Measurements from ENCODE around the gene LRG1.
"Not testable (repeated sequence)": the region's sequence is repeated elsewhere in the genome, so short reads cannot be mapped to it uniquely, and the experiment has no call there.

Gene LRG1

DNA sequence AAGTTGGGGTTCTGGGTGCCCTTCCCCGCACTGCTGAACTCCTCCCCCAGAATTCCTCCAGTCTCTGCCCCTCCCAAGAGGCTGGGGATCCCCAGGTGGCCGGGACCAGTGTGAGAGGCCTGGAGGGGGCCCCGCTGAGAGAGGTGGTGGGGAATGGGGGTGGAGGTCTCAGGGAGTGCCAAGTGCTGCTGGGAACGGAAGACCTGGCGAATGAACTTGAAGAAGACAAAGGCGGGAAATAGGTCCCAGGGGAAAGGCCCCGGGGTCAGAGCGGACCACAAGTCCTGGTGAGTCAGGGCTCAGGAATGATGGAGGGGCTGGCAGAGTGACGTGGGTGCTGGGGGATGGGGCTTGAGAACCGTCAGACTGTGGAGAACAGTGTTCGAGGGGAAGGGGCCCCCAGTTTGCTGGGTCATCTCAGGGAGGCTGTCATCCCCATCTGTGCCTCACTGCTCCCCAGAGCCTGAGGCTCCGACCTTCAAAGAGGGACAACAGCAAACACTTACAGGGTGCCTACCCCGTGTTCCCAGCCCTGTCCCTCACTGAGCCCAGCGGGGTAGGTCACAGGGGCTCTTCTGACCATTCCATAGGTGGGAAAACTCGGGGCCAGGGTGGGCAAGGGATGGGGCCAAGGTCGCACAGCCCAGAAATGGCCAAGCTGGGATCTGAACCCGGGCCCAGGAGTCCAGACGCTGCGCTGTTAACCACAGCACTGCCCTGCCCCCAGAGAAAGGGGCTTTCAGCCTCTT lies 35.6 kb upstream of the LRG1 start:
- DNase-seq, result no peak

DNA sequence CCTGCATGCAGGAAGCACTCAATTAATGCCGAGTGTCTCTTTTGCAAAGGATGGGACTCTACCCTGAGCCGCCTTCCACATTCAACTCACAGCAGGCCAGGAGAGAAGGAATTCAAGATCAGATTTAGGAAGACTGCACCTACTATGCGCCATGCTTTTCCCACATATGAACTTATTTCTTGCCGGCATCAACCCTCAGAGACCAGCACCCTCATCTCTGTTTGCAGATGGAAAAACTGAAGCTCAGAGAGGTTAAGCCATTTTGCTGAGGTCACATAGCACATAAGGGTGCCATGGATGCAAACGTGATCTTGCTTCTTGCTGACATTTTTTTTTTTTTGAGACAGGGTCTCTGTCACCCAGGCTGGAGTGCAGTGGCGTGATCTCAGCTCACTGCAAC lies 33.8 kb upstream of the LRG1 start:
- no peak for DNase-seq

DNA sequence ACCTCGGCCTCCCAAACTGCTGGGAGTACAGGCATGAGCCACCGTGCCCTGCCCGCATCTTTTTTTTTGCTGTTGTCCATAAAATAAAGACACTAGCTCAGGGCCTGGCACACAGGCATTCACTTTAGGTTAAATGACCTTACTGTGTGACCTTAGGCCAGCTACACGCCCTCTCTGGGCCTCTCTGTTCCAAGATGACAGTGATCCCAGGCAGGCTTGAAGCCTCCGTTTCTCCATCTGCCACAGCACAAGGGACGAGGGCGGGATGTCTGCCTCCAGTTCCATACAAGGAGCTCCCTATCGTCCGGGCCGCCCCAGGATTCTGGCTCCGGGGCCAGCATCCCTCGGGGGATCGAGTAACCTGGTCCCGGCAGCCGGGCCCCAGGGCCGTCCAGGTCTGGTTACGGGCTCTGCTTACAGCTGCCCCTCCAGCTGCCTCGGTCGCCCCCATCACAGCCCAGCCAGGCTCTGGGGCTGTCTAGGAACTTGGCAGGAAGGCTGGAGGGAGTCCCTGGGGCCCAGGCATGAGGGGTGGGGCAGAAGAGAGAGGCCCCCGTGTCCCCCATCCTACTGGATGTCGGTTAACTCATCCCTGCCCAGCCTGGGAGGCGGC lies 31.6 kb upstream of the LRG1 start:
- no peak for DNase-seq

DNA sequence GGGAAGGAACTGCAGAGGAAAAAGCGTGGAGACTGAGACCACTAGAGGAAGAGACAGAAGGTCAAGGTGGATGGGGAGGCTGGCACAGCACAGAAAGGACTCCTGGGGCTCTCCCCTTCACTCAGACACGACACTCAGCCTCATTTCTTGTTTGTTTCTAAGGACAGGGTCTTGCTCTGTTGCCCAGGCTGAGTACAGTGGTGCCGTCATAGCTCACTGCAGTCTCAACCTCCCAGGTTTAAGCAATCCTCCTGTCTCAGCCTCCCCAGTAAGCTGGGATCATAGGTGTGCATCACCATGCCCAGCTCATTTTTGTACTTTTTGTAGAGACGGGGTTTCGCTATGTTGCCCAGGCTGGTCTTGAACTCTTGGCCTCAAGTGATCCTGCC lies 31.1 kb upstream of the LRG1 start:
- DNase-seq, result no peak

DNA sequence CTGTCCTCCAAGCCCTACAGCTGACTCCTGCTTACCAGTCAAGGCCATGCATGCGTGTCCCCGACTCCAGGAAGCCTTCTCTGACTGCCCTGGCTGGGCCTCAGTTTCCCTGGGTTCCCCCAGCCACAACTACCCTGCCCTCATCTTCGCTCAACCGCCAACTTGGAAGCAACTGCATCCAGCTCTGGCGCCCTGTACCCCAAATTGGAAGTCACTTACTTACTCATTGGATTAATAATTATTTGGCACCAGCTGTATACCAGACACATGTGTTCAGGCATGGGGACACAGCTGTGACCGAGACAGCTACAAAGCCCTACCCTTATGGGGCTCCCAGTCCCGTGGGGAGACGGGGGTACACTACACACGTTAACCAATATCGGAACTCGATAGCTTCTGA lies 30.6 kb upstream of the LRG1 start:
- no peak for DNase-seq

DNA sequence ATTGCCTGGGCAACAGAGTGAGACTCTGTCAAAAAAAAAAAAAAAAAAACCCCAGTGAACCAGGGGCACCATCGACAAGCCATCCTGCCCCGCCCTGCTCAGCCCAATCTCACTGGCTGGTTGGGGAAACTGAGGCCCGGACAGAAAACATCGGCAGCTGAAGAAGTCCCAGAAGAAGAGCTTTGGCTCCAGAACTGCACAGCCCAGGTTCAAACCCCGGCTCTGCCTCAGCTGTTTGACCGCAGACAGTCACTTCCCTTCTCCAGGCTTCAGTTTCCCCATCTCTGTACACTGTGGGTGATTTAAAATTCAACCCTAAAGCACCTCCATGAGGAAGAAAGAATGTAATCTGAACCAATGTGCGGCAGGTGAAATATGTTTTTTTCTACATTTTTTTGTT lies 29.1 kb upstream of the LRG1 start:
- DNase-seq, result no peak

DNA sequence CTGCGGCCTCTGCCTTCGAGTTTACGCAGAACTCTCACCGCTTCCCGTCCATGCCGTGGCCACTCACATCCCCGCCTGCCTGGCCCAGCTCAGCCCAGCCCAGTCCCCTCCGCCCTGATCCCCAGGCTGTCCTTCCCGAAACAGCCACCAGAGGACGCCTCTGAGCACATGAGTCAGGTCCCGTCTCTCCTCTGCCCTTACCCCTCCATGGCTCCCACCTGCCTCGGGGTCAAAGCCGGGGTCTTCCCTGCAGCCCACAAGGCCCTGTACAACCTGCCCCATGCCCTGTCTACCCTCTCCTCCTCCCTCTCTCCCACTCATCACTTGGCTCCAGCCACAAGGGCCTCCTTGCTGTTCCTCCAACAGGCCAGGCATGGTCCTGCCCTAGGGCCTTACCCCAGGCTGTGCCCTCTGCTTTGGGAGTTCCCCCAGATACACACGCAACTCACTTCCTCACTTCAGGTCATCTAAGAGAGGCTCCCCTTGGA lies 27.8 kb upstream of the LRG1 start:
- DNase-seq, result no peak

DNA sequence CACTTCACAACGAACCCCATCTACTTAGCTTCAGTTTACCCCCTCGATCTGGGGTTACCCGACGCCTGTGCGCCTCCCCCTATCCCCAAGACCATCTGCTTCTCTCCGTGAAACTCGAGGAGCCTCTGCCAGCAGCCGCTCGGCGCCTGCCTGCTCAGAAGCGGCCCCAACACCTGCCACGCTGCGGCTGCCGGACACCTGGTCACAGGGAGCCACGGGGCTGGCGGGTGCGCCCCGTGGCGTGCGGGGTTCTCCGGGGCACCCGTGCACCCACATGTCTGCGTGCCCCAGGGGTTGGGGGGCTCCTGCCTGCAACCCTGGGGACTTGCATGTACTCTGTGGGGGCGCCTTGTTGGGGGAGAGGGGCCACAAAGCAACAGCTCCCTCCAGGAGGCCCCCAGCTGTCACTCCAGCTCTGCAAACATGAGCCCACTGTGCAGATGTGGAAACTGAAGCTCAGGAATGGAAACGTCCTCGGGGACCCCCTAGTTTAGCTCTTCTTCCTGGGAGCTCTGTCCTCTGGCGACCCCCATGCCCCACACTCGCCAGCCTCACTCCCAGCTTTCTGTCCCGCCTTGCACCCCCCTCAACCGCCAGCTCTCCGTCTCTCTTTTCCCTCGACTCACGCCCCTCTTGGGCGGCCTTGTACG lies 26.7 kb upstream of the LRG1 start:
- no peak for DNase-seq

DNA sequence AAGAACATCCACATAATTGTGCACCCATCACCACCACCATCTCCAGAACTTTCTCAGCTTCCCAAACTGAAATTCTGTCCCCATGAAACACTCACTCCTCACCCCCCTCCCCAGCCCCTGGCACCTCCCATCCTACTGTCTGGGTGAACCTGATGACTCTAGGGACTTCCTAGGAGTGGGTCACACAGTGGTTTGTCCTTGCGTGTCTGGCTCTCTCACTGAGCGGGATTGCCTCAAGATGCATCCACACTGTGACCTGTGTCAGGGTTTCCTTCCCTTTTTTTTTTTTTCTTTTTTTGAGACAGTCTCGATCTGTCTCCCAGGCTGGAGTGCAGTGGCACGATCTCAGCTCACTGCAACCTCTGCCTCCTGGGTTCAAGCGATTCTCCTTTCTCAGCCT lies 23.7 kb upstream of the LRG1 start:
- DNase-seq, result not testable (repeated sequence)

DNA sequence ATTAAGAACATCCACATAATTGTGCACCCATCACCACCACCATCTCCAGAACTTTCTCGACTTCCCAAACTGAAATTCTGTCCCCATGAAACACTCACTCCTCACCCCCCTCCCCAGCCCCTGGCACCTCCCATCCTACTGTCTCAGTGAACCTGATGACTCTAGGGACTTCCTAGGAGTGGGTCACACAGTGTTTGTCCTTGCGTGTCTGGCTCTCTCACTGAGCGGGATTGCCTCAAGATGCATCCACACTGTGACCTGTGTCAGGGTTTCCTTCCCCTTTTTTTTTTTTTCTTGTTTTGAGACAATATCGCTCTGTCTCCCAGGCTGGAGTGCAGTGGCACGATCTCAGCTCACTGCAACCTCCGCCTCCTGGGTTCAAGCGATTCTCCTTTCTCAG lies 22.2 kb upstream of the LRG1 start:
- not testable (repeated sequence) for DNase-seq

DNA sequence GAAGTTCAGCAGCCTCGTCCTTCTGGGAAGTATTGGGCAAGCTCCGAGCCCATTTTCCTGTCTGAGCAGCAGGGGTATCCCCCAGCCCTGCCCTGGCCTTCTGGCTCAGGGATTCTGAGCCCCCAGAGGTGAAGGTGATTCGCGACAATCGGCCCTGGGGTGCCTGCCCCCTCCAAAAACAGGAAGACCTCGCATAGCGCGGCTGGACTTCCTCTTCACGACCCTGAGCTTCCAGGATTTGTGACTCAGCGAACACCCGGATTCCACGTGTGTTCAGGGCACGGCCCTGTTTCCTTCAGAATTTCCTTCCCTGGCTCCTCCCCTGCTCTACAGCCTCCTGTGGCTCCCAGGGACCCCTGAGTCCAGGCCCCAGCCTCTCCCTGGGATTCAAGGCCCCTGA lies 19.7 kb upstream of the LRG1 start, which contains the start of gene SEMA6B:
Gene SEMA6B (minus strand): TSS at position 116 of the 400 bp plus-strand sequence. CDS start 1,227 bp downstream, outside the sequence.
- DNase-seq, result no peak

DNA sequence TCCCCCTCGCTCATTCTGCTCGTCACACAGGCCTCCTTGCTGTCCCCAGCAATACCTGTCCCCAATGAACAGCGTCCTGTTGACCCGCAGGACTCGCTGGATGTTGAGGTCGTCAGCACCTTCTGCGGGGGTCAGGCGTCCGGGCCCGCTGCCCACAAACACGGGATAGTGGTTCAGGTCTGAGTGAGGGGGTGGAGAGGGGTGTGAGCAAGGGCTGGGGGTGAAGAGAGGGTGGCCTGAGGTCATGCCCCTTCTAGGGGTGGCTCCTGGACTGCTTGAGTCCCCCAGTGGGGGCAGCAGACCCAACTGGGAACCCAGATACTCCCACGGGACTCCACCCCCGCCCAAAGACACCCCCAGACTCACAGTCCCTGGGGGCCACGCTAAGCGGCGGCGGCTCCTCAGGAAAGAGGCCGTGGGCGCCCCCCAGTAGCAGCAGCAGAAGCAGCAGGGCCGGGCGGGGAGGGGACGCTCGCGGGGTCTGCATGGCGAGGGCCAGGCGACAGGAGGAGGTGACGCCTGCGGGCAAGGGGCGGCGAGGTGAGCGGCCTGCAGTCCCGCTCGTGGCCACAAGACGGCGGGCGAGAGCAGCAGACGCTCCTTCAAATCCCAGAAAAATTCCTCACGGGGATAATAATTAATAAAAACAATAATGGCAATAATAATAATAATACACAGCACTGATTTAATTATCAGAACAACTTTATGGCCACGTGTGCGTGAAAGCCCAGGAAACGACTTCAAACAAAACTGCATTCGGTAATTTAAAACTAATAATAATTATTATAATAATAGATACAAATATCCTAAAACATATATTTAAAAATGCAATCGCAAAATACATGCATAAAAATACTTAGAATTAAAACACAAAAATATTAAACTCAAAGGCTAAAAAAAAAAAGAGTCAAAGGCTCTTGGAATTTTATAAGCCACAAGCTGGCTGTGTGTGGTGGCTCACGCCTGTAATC lies 18.4 kb upstream of the LRG1 start:
- no peak for DNase-seq

DNA sequence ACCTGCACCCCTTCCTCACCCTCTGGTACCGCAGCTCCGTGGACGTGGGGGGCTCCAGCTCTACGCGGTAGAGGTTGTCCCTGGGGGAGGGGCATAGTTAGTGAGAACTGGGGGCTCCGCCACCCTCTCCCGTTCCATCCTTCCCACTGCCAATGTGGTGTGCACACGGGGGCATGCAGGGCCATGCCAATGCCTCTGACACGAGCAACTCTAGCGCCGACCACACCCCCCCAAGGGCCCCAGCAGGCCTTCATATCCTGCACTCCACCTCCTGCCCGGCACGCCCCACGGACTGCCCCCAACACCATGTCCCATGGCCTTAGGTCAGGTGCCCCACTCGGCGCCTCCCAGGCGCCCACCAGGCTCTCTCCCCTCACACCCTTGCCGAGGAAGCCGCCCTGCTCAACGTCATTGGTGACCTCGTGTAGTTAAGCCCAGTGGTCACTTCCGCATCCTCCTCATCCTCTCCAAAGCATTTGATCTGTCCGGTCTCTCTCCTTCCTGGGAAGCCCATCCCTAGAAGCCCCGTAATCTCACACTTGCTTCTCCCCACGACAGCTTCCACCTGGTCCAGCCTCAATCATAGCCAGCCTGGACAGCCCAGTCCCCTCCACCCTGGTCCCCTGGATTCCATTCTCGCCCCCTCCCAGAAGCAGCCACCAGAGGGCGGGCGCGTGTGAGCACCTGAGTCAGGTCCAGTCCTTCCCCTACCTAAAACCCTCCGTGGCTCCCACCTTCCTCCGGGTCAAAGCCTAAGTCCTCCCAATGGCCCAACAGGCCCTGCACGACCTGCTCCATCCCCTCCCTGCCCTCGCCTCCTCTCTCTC lies 17.5 kb upstream of the LRG1 start:
- DNase-seq, result no peak

DNA sequence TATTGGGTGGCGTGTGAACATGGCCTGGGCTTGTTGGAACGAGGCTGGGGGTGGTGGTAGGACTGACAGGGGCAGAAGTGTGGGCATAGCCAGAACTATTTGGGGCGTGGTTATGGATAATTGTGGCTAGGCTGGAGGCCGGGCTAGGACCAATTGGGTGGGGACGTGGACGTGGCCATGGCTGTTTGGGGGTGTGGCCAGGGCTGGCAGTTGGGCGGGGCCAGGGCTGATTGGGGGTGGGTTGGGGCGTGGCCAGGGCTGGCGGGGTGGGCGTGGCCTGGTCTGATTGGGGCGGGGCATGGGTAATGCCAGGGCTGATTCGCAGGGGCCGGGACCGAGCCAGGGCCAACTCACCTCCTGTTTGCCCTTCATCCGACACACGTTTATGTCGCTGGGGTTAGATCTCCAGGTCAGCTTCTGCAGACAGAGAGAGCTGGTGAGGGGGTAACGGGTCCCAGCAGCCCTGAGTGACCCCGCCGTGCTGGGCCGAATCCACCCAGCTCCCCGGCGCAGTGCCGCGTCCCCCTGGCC lies 16.8 kb upstream of the LRG1 start:
- DNase-seq, result no peak

DNA sequence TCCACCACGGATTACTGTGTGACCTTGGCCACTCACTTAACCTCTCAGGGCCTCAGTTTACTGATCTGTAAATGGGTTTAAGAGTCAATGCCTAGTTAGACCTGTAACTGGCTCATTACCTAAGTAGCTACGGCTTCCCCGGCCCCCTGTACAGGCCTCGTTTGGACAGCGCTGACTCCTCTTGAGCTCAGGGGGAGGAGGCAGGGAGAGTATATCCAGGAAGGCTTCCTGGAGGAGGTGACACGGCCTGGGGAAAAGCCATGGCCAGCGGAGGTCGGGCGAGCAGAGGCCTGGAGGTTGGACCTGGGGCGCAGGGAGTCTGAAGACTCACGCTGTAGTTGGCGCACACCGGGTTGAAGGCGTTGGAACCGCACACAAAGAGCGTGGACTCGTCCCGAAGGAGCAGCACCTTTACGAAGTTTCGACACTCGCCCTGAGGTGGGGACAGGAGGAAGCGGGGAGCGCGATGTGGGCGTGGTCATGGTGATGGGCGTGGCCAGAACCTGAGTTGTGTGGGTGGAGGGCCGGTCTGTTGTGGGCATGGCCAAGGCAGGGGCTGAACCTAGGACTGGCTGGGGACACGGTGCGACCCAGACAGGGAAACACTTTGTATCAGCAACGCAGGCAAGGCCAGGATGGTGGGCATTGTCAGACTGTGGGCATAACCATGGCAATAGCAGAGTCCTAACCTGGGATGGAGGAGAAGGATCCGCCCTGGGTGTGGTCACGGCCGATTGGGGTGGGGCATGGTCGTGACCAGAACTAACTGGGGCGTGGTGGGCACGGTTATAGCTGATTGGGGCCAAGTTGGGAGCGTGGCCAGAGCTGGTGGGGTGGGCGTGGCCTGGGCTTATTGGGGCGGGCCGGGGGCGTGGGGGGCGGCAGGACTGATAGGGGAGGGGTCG lies 16.1 kb upstream of the LRG1 start:
- DNase-seq, result no peak

DNA sequence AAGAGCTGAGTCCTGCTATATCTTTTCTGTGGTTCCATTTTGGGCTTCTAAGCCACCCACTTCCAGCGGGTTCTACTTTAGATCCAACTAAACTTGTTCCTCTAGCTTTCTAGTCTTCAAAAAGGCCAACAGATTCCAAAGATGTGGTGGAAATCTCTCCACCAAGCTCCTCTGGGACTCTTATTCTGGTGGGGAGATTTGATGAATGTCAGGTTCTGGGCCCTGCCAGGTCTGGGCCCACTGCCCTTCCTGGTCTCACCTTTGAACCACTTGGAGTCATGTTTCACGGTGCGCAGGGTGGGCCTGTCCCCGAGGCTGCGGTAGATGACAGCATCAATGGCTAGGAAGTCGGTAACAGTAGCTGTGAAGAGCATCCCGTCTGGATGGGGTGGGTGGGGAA lies 14.9 kb upstream of the LRG1 start:
- no peak for DNase-seq

DNA sequence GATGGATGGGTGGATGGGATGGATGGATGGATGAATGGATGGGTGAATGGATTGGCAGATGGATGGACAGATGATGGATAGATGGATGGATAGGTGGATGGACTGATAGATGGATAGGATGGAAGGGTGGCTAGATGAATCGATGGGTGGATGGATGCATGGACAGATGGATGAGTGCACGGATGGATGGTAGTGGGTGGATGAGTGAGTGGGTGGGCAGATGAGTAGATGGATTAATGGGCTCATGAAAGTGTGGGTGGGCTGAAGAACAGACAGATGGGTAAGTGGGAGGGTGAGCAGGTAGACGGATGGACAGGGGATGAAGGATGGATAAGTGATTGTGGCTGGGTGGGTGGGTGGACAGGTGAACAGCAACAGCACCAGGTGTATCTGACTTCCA lies 13.9 kb upstream of the LRG1 start:
- no peak for DNase-seq

DNA sequence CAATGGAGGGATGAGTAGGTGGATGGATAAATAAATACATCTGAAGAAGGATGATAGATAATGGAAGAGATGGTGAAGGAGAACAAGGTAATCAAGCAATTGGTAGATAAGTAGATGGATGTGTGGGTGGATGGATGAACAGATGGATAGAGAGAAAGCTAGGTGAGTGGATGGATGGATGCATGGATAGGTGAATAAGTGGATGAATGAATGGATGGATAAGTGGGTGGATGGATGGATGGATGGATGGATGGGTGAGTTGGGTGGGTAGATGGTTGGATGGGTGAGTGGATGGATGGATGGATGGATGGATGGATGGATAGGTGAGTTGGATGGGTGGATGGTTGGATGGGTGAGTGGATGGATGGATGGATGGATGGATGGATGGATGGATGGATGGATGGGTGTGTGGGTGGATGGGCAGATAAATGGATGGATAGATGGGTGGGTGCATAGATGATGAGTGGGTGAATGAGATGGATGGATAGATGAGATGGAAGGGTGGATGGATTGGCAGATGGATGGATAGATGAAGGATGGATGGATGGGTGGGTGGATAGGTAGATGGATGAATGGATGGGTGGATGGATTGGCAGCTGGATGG lies 13.4 kb upstream of the LRG1 start:
- no peak for DNase-seq

DNA sequence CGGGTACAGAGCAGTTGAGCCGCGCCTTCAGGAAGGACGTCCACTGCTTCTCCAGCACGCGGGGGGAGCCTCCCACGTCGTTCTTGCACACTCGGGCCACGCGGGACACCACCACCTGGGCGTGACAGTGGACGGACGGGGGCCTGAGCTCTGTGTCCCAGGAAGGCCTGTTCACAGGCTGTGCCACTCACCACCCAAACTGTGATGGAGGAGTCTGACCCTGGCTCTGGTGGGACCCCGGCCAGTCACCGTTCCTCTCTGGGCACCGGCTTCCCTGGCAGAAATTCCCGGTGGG lies 12.6 kb upstream of the LRG1 start:
- no peak for DNase-seq

DNA sequence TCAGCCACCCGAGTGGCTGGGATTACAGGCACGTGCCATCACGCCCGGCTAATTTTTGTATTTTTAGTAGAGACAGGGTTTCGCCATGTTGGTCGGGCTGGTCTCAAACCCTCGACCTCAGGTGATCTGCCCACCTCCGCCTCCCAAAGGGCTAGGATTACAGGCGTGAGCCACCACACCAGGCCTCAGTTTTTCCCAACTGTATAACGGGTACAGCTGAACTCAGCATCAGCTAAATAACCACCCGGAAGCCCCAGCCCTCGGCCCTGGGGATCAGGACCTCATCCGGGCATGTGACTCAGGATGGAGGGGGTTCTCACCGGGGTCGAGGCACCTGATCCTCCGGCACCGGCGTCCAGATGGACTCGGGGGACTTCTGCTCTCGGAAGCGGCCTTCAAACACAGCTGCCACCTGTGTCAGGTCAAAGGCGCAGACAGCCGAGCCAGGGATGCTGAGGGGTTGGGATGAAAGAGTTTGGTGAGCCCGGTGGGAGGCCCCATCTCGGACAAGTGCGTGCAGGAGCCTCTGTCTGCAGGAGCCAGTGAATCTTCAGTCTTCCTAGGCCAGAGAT lies 10.7 kb upstream of the LRG1 start:
- DNase-seq, result no peak

All from cerebellar nuclear complex (tissue), 1 donor.